ENCODE results near the gene CDK2.
"Not testable (repeated sequence)": the region's sequence is repeated elsewhere in the genome, so short reads cannot be mapped to it uniquely, and the experiment has no call there.

Gene CDK2

DNA sequence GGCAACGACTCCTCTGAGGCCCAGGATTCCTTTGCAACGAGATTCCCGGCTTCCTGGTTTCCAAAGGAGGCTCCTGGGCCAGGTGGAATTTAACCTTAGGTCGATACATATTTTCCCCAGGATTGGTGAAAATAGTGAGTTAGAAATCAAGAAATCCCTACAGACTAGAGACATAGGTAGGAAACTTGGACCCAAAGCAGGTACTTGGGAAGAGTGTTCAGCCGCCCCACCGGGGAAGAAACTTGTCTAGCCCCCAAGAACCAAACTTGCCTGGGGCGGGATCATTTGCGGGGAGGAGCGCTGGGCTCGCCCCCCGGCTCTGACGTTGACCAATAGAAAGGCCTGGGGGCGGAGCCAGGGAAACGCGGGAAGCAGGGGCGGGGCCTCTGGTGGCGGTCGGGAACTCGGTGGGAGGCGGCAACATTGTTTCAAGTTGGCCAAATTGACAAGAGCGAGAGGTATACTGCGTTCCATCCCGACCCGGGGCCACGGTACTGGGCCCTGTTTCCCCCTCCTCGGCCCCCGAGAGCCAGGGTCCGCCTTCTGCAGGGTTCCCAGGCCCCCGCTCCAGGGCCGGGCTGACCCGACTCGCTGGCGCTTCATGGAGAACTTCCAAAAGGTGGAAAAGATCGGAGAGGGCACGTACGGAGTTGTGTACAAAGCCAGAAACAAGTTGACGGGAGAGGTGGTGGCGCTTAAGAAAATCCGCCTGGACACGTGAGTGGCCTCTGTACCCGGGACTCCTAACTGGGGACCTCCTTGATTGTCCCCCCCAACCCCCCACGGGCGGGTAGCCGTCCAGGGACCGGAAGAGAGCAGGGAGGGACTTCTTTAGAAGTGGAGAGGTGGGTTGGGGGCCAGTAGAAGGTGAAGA lies at the start of gene CDK2:
Gene CDK2, plus strand, starts transcription at position 423 of the 874 bp plus-strand sequence. Its CDS starts 179 bp downstream, at position 602.
- DNase-seq = peak; percentile 79

DNA sequence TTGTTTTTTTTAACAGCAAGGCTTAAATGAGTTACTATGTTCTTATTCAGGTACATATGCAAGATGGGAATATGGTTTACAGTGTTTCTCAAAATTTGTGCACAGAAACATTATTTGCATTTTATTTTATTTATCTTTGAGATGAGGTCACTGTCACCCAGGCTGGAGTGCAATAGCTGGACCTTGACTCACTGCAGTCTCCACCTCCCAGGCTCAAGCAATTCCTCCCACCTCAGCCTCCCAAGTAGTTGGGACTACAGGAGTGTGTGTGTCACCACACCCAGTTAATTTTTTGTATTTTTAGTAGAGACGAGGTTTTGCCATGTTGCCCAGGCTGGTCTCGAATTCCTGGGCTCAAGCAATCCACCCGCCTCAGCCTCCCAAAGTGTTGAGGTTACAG lies 47.6 kb upstream of the CDK2 start:
- not testable (repeated sequence) for DNase-seq

DNA sequence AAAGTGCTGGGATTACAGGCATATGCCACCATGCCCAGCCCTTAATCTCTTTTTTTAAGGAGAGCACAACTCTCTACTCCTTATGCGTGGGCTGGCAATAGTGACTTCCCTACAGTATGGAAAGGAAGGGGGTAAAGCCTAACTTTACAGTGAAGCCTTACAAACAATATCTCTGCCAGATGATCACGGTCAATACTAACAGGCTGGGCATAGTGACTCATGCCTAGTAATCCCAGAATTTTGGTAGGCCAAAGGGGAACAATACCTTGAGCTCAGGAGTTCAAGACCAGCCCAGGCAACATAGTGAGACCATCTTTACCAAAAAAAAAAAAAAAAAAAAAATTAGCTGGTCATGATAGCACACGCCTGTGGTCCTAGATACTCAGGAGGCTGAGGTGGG lies 44.5 kb upstream of the CDK2 start:
- DNase-seq = no peak

DNA sequence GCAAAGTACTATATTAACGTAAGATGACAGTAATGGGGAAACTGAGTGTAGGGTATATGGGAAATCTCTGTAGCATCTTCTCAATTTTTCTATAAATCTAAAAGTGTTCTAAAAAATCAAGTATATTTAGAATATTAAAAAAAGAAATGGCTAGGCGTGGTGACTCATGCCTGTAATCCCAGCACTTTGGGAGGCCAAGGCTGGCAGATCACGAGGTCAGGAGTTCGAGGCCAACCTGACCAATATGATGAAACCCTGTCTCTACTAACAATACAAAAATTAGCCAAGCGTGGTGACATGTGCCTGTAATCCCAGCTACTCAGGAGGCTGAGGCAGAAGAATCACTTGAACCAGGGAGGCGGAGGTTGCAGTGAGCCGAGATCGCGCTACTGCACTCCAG lies 43.0 kb upstream of the CDK2 start:
- DNase-seq = not testable (repeated sequence)

- DNase-seq = no peak
Observed at GRCh38 chr12:55925371-55925770, 41.3 kb upstream of the CDK2 start.

DNA sequence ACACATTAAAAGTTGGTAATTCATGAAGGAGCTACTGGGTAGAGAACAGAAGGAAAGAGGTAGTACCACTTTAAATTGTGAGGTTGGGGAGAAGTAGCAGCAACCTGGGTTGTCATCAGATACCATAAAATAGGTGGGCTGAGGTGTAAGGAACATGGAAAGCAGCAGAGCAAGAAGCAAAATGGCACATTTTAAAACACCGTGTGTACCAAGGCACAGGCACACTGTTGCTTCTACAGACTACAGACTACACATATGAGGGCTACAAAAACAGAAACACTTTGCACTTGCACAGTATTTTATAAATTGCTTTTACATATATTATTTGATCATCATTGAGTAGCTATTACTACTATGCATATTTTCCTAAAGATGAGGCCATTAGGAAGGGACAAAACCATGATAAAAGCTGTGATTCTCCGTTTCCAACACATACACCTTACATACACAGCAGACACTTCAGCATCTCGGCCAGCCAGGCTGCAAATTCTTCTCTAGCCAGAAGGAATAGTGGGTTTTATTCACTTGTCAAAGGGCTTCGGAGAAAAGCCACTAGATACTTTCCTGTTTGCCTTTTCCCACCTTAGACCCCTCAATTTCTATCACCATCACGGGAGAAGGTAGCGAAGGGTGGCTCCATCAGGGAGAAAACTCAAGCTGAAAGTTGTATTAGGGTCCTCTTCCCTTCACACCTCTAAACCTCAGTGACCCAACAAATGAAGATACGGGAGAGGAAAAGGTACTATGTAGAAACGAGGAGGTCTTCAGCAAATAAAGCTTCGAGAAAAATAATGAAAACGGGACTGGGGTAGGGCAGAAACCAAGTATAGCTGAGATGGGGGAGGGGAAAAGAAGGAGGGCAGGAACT lies 40.5 kb upstream of the CDK2 start:
- DNase-seq = no peak

DNA sequence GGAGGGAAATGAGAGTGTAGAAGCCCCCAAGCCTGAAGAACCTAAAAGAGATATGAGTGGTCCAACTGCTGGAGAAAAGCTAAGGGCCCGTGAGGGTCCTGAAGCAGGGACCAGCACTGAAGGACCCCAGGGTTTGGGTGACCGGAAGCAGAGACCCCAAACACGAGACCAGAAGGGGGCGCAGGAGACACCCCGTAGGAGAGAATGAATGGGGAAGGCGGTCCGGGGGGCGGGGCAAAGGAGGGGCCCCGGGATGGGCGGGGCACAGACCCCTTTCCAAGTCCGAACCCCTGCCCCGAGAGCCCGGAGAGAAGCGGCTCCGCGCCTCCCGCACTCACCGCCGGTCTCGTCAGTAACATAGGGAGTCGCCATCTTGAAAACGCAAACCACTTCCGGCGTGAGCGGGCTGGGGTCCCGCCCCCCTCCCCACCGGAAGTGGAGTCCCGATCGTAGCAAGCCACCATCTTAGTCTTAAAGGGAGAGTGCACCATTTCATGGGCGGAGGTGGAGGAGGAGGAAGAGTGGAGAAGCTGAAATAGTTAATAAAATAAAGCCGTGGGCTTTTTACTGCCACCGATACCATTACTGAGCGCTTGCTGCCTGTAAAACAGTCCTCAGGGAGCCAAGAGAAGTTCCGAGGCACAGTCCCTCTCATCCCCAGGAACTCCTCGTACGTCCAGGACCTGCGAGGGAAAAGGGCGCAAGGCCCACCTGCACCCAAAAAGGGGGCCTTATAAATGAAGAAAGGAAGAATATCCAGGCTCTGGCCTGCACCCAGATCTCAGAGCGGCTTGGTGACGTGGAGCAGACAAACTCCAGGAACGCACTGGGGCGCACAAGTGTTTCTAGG lies 39.7 kb upstream of the CDK2 start:
- DNase-seq = peak; percentile 84

GRCh38 chr12:55927588-55928502 lies 38.8 kb upstream of the CDK2 start, which contains the start of gene PYM1:
Gene PYM1 (minus strand): TSS chr12:55927894. CDS start chr12:55927761, 133 bp downstream.
- DNase-seq = peak; percentile 77

- DNase-seq = peak; percentile 27
Observed at GRCh38 chr12:55929306-55929791, 37.3 kb upstream of the CDK2 start.

DNA sequence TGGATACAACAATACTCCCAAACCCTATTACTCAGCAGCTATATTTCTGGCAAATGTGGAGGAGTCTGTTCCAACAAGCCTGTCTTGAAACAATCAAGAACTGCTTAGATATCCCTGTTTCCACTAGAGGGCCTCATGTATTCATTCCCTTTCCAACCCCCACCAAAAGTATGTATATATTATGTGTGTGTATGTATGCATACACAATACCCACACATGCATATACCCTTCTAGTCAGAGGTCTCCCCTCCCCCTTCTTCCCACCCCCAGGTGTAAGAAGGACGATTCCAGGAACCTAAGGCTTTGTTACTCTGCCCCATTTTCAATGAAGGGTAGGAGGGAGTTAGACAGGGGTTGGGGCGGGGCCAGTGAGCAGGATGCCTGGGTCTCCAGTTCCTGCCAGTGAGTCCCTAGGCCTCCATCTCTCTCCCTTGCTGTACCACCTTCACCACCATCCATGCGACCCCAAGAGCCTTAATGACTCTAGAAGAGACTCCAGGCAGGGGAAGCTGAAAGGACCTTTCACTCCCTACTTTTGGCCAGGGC lies 35.8 kb upstream of the CDK2 start, which contains the start of gene DGKA:
Gene DGKA, plus strand, starts transcription at position 392 of the 546 bp plus-strand sequence. CDS start 5,342 bp downstream, outside the sequence.
- DNase-seq = peak; percentile 29

DNA sequence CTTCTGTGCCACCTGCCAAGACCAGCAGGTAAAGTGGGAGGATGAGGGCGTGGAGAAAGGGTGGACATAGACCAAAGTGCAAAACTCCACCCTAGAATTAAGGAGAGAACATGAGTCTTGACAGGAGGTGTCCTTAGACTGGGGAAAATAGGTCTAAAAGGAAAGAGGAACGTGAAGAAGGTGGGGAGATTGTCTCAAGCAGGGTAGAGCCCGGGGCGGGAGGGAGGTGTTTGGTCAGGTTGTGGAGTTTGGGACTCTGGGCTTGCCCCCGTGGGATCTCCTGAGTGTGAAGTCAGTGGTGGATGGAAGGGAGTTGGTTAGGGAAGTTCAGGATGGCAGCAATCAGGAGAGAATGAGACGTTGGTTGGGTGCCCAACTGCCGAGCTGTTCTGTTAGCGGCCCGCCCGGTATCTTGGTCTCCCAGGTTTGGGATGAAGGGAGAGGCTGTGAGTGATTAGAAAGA lies 35.3 kb upstream of the CDK2 start:
- no peak for DNase-seq

DNA sequence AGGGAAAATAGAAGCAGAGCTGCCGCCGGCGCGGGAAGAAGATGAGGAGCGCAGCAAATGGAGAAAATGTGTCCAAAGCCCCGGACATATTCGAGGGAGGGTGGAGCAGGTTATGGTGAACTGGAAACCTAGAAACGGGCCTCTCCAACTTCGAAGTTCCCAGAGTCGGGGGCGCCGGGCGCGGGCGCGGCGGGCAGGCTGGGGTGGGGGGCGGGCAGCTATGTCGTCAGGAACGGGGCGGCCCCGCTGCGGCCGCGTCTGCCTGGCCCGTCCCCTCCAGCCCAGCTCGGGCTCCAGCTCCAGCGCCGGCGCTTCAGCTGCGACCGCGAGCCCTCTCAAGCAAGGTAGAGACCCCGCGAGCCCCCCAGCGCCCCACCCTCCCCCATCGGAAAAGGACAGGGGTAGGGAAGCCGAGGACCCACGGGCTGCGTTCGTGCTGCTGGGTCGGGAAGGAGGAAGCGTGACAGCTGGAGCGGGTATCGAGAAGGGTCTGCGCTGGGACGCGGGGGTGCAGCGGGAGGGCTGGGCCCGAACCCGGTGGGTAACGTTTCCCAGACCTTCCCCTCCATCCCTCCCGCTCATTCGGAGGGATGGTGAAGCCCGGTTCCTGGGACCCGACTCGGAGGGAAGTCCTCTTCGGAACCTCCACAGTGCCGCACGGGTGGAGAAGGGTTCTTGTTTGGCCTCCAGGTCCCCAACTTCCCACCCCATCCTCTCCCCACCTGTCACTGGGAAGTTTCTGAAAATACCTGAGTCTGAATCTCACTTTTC lies 34.7 kb upstream of the CDK2 start:
- DNase-seq = no peak

GRCh38 chr12:55932551-55932910 lies 34.1 kb upstream of the CDK2 start:
- DNase-seq = no peak

- DNase-seq = no peak
Observed at GRCh38 chr12:55933169-55933798, 33.3 kb upstream of the CDK2 start.

GRCh38 chr12:55933799-55934742 lies 32.6 kb upstream of the CDK2 start:
- DNase-seq = no peak

DNA sequence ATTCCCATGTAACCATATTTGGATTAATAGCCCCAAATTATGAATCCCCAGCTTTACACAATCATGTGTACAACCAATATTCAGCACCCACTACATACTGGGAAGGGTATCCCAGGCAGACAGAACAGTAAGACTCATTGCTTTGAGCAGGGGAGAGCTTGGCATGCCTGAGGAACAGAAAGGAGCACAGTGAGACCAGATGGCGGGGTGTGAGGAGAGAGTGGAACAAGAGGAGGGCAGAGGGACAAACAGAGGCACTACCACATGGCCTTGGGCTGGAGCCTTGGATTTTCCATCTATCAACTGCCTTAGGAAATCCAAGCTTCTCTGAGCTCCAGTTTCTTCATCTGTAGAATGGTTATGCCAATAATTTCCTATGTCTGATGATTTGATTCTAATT lies 31.9 kb upstream of the CDK2 start:
- no peak for DNase-seq

- DNase-seq = no peak
Observed at GRCh38 chr12:55935738-55936151, 30.9 kb upstream of the CDK2 start.

- no peak for DNase-seq
Observed at GRCh38 chr12:55937981-55938380, 28.6 kb upstream of the CDK2 start.

Data from NK-92 treated with Interleukin-12 subunit alpha and Interleukin-12 subunit beta, amount 100 ng/mL, for 24 hours (cell line).